Middle frontal gyrus (tissue), 1 donor: ENCODE results near the gene MACROH2A1.

Experiments used
- DNase-seq: peaks from one replicate; pipeline ENCODE4 v3.0.0-alpha.2; 2015; ENCODE audit warnings: low spot score; ENCODE audit errors: extremely low spot score

Gene MACROH2A1

GRCh38 chr5:135356522-135357318 is 42.3 kb downstream of the MACROH2A1 start:
- no peak for DNase-seq

- DNase-seq = no peak
These were observed 43.9 kb downstream of the MACROH2A1 start for GRCh38 chr5:135355169-135355568.

GRCh38 chr5:135353952-135354721 is 44.9 kb downstream of the MACROH2A1 start:
- no peak for DNase-seq

GRCh38 chr5:135350536-135350935 is 48.5 kb downstream of the MACROH2A1 start:
- no peak for DNase-seq

- no peak for DNase-seq
These were observed 49.1 kb downstream of the MACROH2A1 start for GRCh38 chr5:135349886-135350285.

GRCh38 chr5:135349451-135349850 is 49.6 kb downstream of the MACROH2A1 start:
- no peak for DNase-seq

- no peak for DNase-seq
These were observed 50.1 kb downstream of the MACROH2A1 start for GRCh38 chr5:135348918-135349317.

- DNase-seq = no peak
These were observed 51.6 kb downstream of the MACROH2A1 start for GRCh38 chr5:135347392-135347791.

GRCh38 chr5:135345956-135346731 is 52.9 kb downstream of the MACROH2A1 start:
- no peak for DNase-seq

- DNase-seq = no peak
These were observed 54.7 kb downstream of the MACROH2A1 start for GRCh38 chr5:135344349-135344748.

- DNase-seq = no peak
These were observed 55.6 kb downstream of the MACROH2A1 start for GRCh38 chr5:135343413-135343812.

- no peak for DNase-seq
These were observed 56.5 kb downstream of the MACROH2A1 start for GRCh38 chr5:135342551-135342875.

GRCh38 chr5:135341696-135342550 is 57.1 kb downstream of the MACROH2A1 start:
- no peak for DNase-seq

- DNase-seq = no peak
These were observed 57.9 kb downstream of the MACROH2A1 start for GRCh38 chr5:135341016-135341666.

- no peak for DNase-seq
These were observed 58.5 kb downstream of the MACROH2A1 start for GRCh38 chr5:135340568-135340967.

GRCh38 chr5:135339623-135340022 is 59.4 kb downstream of the MACROH2A1 start:
- DNase-seq = no peak

GRCh38 chr5:135339189-135339588 is 59.8 kb downstream of the MACROH2A1 start:
- DNase-seq = no peak

GRCh38 chr5:135337064-135337463 is 62.0 kb downstream of the MACROH2A1 start:
- peak; percentile 66 for DNase-seq

GRCh38 chr5:135335031-135335828 is 63.8 kb downstream of the MACROH2A1 start:
- no peak for DNase-seq
